HCT116 (cell line): ENCODE results near the gene FBXL16. TPM values are rescaled to one million over a fixed set of nuclear protein-coding genes. Genes with fewer than 3 reads are reported as not detected.

Source experiments
- ATAC-seq: fragments of 200-7000 bp; cut with Tn5 transposase; 2 replicates; pipeline ENCODE4 v1.9.1; 2020; ENCODE audit warnings: mild to moderate bottlenecking, moderate library complexity
- BruUV-seq: library from RNA; stranded (reverse); fragments of 400-500 nt; replicated peaks from 2 replicates; lab custom pipeline; 2021; lab: Mats Ljungman, UMichigan
- CTCF ChIA-PET: fragments of 300-600 bp; sonication (Branson Sonifier 250); formaldehyde crosslinking; loops from one replicate; lab custom pipeline; 2021; ENCODE audit warnings: antibody characterized with exemption; lab: Charles Lee
- POLR2A ChIA-PET: fragments of 300-600, 350-600 bp; sonication (Branson Sonifier 250); formaldehyde crosslinking; loops from one replicate; lab custom pipeline; 2021; ENCODE audit warnings: antibody characterized with exemption; lab: Charles Lee
- RAD21 ChIA-PET, 2 experiments: fragments of 300-600 bp; sonication (Branson Sonifier 250); formaldehyde crosslinking; loops; one replicate each; lab custom pipeline; 2023; ENCODE audit warnings: low total read pairs in 2 of 2; ENCODE audit not compliant: uncharacterized antibody in 2 of 2, unreplicated experiment in 2 of 2, low non-redundant PET in 1 of 2; lab: Charles Lee
- DNase-seq: peaks from one replicate; pipeline ENCODE4 v3.0.0-alpha.2; 2010; ENCODE audit warnings: low read depth, low spot score
- H2AFZ ChIP-seq: fragments of 200-600 bp; shearing (Covaris generic), sonication (generic); 2 replicates; pipeline ENCODE4 v1.6.1; 2017; ENCODE audit warnings: low read depth, mixed run types, mixed read lengths, antibody characterized with exemption, low read length; ENCODE audit not compliant: poor library complexity, severe bottlenecking
- H3K27ac ChIP-seq: 2 replicates; pipeline ENCODE4 v1.5.1; 2012; ENCODE audit warnings: low read depth, low read length
- H3K27me3 ChIP-seq: fragments of 200-600 bp; sonication (generic); 2 replicates; pipeline ENCODE4 v1.6.1; 2016; ENCODE audit warnings: mixed run types, low read length, mixed read lengths; ENCODE audit not compliant: insufficient read depth
- H3K36me3 ChIP-seq, 2 experiments: fragments of 200-500 bp in 1 of 2; fragments of 200-600 bp in 1 of 2; sonication (Bioruptor generic) in 1 of 2; sonication (generic) in 1 of 2; 2 replicates each; pipeline versions ENCODE4 v1.5.1 to v1.6.1; 2014 to 2016; ENCODE audit warnings: low read length in 2 of 2, inconsistent platforms in 1 of 2, mixed read lengths in 1 of 2, mixed run types in 1 of 2; ENCODE audit not compliant: insufficient read depth in 2 of 2, control insufficient read depth in 1 of 2
- H3K4me1 ChIP-seq, 2 experiments: fragments of 200-600 bp in 1 of 2; sonication (generic) in 1 of 2; 2 replicates each; pipeline versions ENCODE4 v1.5.1 to v1.6.1; 2012 to 2017; ENCODE audit warnings: low read length in 2 of 2, inconsistent platforms in 1 of 2, mild to moderate bottlenecking in 1 of 2, mixed read lengths in 1 of 2, mixed run types in 1 of 2, moderate library complexity in 1 of 2; ENCODE audit not compliant: insufficient read depth in 2 of 2, control insufficient read depth in 1 of 2
- H3K4me2 ChIP-seq: fragments of 200-600 bp; sonication (generic); 2 replicates; pipeline ENCODE4 v1.6.1; 2017; ENCODE audit warnings: mixed run types, low read length, mixed read lengths
- H3K4me3 ChIP-seq, 2 experiments: fragments of 200-600 bp in 1 of 2; sonication (generic) in 1 of 2; replicated peaks in 1 of 2; 2 replicates each; pipeline ENCODE4 v1.5.1; 2011 to 2016; ENCODE audit warnings: low read length in 2 of 2, control low read depth in 1 of 2, low read depth in 1 of 2, mild to moderate bottlenecking in 1 of 2, mixed read lengths in 1 of 2, mixed run types in 1 of 2
- H3K79me2 ChIP-seq: fragments of 200-600 bp; sonication (generic); 2 replicates; pipeline ENCODE4 v1.6.1; 2017; ENCODE audit warnings: mild to moderate bottlenecking, mixed run types, low read length, moderate library complexity, mixed read lengths; ENCODE audit not compliant: insufficient read depth
- H3K9ac ChIP-seq: fragments of 200-600 bp; sonication (generic); 2 replicates; pipeline ENCODE4 v1.6.1; 2016; ENCODE audit warnings: low read length, mixed read lengths
- H3K9me2 ChIP-seq: fragments of 200-600 bp; sonication (generic), shearing (Covaris generic); 2 replicates; pipeline ENCODE4 v1.6.1; 2017; ENCODE audit warnings: mixed run types, mild to moderate bottlenecking, moderate library complexity; ENCODE audit not compliant: insufficient read depth
- H3K9me3 ChIP-seq, 2 experiments: fragments of 200-500 bp in 1 of 2; fragments of 200-600 bp in 1 of 2; sonication (Bioruptor generic) in 1 of 2; sonication (generic) in 1 of 2; 2 replicates each; pipeline ENCODE4 v1.6.1; 2014 to 2017; ENCODE audit warnings: low read length in 2 of 2, mixed read lengths in 2 of 2, inconsistent platforms in 1 of 2, low read depth in 1 of 2, mild to moderate bottlenecking in 1 of 2, mixed run types in 1 of 2, moderate library complexity in 1 of 2; ENCODE audit not compliant: control insufficient read depth in 1 of 2, insufficient read depth in 1 of 2
- H4K20me1 ChIP-seq: fragments of 200-600 bp; sonication (generic), shearing (Covaris generic); 2 replicates; pipeline ENCODE4 v1.6.1; 2017; ENCODE audit warnings: mixed run types, mild to moderate bottlenecking, moderate library complexity; ENCODE audit not compliant: insufficient read depth
- CEBPB ChIP-seq: IDR thresholded peaks from 2 replicates; pipeline ENCODE4 v1.6.1; 2012; ENCODE audit warnings: low read depth
- EGR1 ChIP-seq: IDR thresholded peaks from 2 replicates; pipeline ENCODE4 v1.6.1; 2012; ENCODE audit warnings: low read depth
- ELF1 ChIP-seq: IDR thresholded peaks from 2 replicates; pipeline ENCODE4 v1.6.1; 2012; ENCODE audit warnings: low read depth, borderline replicate concordance
- EZH2 ChIP-seq: fragments of 200-600 bp; sonication (generic); IDR thresholded peaks from 2 replicates; pipeline ENCODE4 v1.6.1; 2017; ENCODE audit warnings: antibody characterized with exemption, mixed run types
- EZH2phosphoT487 ChIP-seq: fragments of 200-600 bp; IDR thresholded peaks from 2 replicates; pipeline ENCODE4 v1.6.1; 2018; ENCODE audit warnings: antibody characterized with exemption, borderline replicate concordance
- FOSL1 ChIP-seq: IDR thresholded peaks from 2 replicates; pipeline ENCODE4 v1.6.1; 2012; ENCODE audit warnings: low read depth
- JUND ChIP-seq: IDR thresholded peaks from 2 replicates; pipeline ENCODE4 v1.6.1; 2012
- POLR2A ChIP-seq: IDR thresholded peaks from 2 replicates; pipeline ENCODE4 v1.7.0; 2011; ENCODE audit warnings: borderline replicate concordance; ENCODE audit not compliant: insufficient read depth, insufficient read length; ENCODE audit errors: extremely low read depth
- POLR2AphosphoS5 ChIP-seq: IDR thresholded peaks from 2 replicates; pipeline ENCODE4 v1.6.1; 2011; ENCODE audit warnings: mild to moderate bottlenecking, low read depth, low read length, moderate library complexity
- SP1 ChIP-seq: IDR thresholded peaks from 2 replicates; pipeline ENCODE4 v1.6.1; 2012; ENCODE audit warnings: low read depth
- TCF7L2 ChIP-seq: IDR thresholded peaks from 2 replicates; pipeline ENCODE4 v1.7.0; 2011; ENCODE audit warnings: borderline replicate concordance, inconsistent platforms; ENCODE audit not compliant: insufficient read depth, insufficient read length; ENCODE audit errors: extremely low read depth
- YY1 ChIP-seq: IDR thresholded peaks from 2 replicates; pipeline ENCODE4 v1.6.1; 2011; ENCODE audit warnings: low read length, low read depth, moderate library complexity, mild to moderate bottlenecking; ENCODE audit not compliant: insufficient replicate concordance; ENCODE audit errors: extremely low read depth
- ZFX ChIP-seq: fragments of 450-650 bp; IDR thresholded peaks from 2 replicates; pipeline ENCODE4 v1.6.1; 2017
- ZNF274 ChIP-seq: fragments of 200-500 bp; sonication (Bioruptor generic); IDR thresholded peaks from 2 replicates; pipeline ENCODE4 v1.6.1; 2014; ENCODE audit warnings: mild to moderate bottlenecking, low read depth, low read length, inconsistent platforms
- intact Hi-C: fragments of 100-400 bp; cut with micrococcal nuclease; formaldehyde crosslinking; loops from 2 replicates; pipeline ENCODE4 v1.10.0; 2022
- total RNA-seq: library from RNA; stranded (reverse); gene quantifications from one replicate; pipeline ENCODE4 v1.2.1, GENCODE V29; 2021; ENCODE audit not compliant: unreplicated experiment
- TF ChIP-seq, protein P1 (sequence below): IDR thresholded peaks from 2 replicates; pipeline ENCODE4 v1.6.1; 2012
- TF ChIP-seq, protein P2 (sequence below): IDR thresholded peaks from 2 replicates; pipeline ENCODE4 v1.6.1; 2012; ENCODE audit warnings: low read depth
- TF ChIP-seq, protein P3 (sequence below), 3 experiments: fragments of 200-600 bp in 1 of 3; sonication (generic) in 1 of 3; IDR thresholded peaks in 2 of 3; conservative IDR thresholded peaks in 1 of 3; 2 replicates each; pipeline ENCODE4 v1.5.1; 2012 to 2017; ENCODE audit warnings: low read depth in 2 of 3, low read length in 2 of 3, antibody characterized with exemption in 1 of 3, borderline replicate concordance in 1 of 3, control low read depth in 1 of 3, mild to moderate bottlenecking in 1 of 3, mixed read lengths in 1 of 3, mixed run types in 1 of 3, moderate library complexity in 1 of 3; ENCODE audit not compliant: insufficient read depth in 1 of 3

The FBXL16 gene
- total RNA-seq, 1 experiment from 2014 or later: 49.7 TPM

DNA sequence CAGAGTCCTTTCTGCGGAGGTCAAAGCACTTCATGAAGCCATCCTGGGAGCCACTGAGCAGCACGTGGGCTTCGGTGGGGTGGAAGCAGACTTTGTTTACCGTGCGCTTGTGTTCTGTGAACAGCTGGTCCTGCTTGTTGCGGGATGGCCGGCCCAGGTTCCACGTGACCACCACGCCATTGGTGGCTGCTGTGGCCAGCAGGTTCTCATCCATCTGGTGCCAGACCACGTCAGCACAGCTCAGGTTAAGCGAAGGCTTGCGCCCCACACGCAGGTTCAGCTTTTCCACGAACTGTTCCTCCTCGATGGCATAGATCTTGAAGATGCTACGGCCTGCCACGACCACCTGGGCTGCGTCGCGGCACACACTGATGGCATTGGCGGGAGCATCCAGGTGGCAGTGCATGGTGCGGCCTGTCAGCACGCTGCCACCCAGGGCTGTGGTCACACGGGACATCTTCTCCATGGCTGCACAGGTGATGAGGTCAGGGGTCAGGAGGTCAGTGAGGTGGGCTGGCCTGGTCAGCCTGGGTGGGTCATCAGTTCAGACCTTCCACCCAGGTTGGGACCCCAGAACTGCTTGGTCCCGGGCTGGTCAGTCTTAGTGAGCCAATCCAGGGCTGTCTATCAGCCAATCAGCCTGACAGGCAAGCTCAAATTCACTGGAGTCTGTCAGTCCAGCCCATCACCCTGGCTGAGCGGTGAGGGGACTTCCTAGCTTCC lies 16.3 kb downstream of the FBXL16 start:
- ATAC-seq (peak; percentile 9), DNase-seq (no peak)
- TF ChIP-seq CEBPB: no peak
- TF ChIP-seq, protein P1, sequence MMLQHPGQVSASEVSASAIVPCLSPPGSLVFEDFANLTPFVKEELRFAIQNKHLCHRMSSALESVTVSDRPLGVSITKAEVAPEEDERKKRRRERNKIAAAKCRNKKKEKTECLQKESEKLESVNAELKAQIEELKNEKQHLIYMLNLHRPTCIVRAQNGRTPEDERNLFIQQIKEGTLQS: no peak
- no peak for TF ChIP-seq EGR1
- TF ChIP-seq ELF1: no peak
- TF ChIP-seq POLR2AphosphoS5: no peak
- TF ChIP-seq FOSL1: no peak
- no peak for TF ChIP-seq ZNF274
- no peak for TF ChIP-seq POLR2A
- no peak for TF ChIP-seq YY1
- no peak for TF ChIP-seq ZFX
- TF ChIP-seq SP1: no peak
- TF ChIP-seq, protein P2, sequence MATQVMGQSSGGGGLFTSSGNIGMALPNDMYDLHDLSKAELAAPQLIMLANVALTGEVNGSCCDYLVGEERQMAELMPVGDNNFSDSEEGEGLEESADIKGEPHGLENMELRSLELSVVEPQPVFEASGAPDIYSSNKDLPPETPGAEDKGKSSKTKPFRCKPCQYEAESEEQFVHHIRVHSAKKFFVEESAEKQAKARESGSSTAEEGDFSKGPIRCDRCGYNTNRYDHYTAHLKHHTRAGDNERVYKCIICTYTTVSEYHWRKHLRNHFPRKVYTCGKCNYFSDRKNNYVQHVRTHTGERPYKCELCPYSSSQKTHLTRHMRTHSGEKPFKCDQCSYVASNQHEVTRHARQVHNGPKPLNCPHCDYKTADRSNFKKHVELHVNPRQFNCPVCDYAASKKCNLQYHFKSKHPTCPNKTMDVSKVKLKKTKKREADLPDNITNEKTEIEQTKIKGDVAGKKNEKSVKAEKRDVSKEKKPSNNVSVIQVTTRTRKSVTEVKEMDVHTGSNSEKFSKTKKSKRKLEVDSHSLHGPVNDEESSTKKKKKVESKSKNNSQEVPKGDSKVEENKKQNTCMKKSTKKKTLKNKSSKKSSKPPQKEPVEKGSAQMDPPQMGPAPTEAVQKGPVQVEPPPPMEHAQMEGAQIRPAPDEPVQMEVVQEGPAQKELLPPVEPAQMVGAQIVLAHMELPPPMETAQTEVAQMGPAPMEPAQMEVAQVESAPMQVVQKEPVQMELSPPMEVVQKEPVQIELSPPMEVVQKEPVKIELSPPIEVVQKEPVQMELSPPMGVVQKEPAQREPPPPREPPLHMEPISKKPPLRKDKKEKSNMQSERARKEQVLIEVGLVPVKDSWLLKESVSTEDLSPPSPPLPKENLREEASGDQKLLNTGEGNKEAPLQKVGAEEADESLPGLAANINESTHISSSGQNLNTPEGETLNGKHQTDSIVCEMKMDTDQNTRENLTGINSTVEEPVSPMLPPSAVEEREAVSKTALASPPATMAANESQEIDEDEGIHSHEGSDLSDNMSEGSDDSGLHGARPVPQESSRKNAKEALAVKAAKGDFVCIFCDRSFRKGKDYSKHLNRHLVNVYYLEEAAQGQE: no peak
- no peak for TF ChIP-seq EZH2phosphoT487
- TF ChIP-seq TCF7L2: no peak
- no peak for TF ChIP-seq EZH2
- TF ChIP-seq, protein P3, sequence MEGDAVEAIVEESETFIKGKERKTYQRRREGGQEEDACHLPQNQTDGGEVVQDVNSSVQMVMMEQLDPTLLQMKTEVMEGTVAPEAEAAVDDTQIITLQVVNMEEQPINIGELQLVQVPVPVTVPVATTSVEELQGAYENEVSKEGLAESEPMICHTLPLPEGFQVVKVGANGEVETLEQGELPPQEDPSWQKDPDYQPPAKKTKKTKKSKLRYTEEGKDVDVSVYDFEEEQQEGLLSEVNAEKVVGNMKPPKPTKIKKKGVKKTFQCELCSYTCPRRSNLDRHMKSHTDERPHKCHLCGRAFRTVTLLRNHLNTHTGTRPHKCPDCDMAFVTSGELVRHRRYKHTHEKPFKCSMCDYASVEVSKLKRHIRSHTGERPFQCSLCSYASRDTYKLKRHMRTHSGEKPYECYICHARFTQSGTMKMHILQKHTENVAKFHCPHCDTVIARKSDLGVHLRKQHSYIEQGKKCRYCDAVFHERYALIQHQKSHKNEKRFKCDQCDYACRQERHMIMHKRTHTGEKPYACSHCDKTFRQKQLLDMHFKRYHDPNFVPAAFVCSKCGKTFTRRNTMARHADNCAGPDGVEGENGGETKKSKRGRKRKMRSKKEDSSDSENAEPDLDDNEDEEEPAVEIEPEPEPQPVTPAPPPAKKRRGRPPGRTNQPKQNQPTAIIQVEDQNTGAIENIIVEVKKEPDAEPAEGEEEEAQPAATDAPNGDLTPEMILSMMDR (IDR thresholded peaks at IDR 0.05 in 2 of 3, conservative IDR thresholded peaks at IDR 0.05 in 1 of 3; ENCODE audit: borderline replicate concordance in 1 of 3, insufficient read depth in 1 of 3, low read depth in 2 of 3, low read length in 2 of 3): no peak
- no peak for TF ChIP-seq JUND
- H3K9me2 ChIP-seq: no peaks in the 10 kb centered on the region
- CTCF ChIA-PET: interaction anchor here (0.9 to 1.3 kb wide), 2 partner anchors 9 to 23 kb away, joined by 3 read pairs; partner anchors contain the start of gene STUB1
- H2AFZ ChIP-seq: no peak overlapping the region
- no peaks in the 10 kb centered on the region for H3K9me3 ChIP-seq
- RAD21 ChIA-PET: no interaction called here
- H3K4me3 ChIP-seq: peak overlapping the region; percentile 87 to 92
- H3K9ac ChIP-seq: peak overlapping the region; percentile 85
- no peaks in the 10 kb centered on the region for H3K27me3 ChIP-seq
- intact Hi-C loops: no loop called here
- peaks cover 19% of the 10 kb centered on the region; the same call in 1 of the 2 replicates for H3K79me2 ChIP-seq
- no peaks in the 10 kb centered on the region for H4K20me1 ChIP-seq
- peaks cover 0 to 7% of the 10 kb centered on the region in 2 experiments; a peak in 1 of 4 replicates for H3K36me3 ChIP-seq
- POLR2A ChIA-PET: no interaction called here
- BruUV-seq: no TSS peak
- H3K4me2 ChIP-seq: peak overlapping the region; percentile 95
- H3K4me1 ChIP-seq: peaks cover 10 to 41% of the 10 kb centered on the region in 2 experiments; a peak in 3 of 4 replicates
- peak overlapping the region; percentile 72 for H3K27ac ChIP-seq
